ENCODE data around the gene ITM2C.

Gene ITM2C

DNA sequence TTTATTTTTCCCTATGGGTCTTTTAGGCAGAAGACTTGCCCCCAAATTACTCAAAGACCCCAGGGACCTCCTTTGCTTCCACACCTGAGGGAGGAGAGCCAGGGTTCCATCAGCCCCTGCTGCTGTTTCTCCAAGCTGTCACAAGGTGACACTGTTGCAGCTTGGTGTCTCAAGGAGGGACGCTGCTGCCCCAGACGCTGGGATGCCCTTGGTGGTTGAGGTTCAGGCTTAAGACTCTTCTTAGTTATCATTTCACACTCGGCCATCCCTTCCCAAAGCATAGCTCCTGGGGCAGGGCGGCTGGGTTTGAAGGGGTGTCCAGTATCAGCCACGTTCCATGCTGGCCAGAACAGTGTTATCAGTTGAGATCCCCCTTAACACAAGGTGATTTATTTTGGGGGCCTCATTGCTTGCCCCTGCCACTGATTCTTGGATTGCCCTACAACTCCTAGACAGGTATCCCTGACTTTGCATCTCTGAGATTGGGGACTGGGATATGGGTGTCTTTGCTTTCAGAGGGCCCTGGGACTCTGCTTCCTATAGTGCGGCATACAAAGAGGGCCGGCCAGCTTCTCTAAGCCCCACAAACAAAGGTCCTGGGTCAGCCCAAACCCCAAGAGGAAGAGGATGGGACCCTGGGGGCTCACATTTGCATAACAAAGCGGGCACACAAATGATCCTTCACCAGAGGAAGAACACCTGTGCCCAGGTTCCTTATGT is 37.6 kb downstream of the ITM2C start:
- DNase-seq (peak; percentile 62 to 72), ATAC-seq (peak; percentile 38)
- peak overlapping the region in 1 of 2 donors; percentile 16 for H3K4me3 Mint-ChIP-seq
- H3K27me3 Mint-ChIP-seq: no peaks in the 10 kb centered on the region
- no peak overlapping the region for H3K27ac Mint-ChIP-seq
- no peaks in the 10 kb centered on the region for H3K9me3 Mint-ChIP-seq
- peaks cover 95% of the 10 kb centered on the region for H3K4me1 Mint-ChIP-seq

- Mint-ChIP-seq H3K4me3 (peak overlapping the region; percentile 25 to 63), H3K27me3 (no peaks in the 10 kb centered on the region), H3K27ac (no peak overlapping the region), H3K4me1 (peaks cover 96% of the 10 kb centered on the region), H3K9me3 (no peaks in the 10 kb centered on the region)
- ATAC-seq (no peak), DNase-seq (no peak)
These were observed 38.7 kb downstream of the ITM2C start for GRCh38 chr2:230903231-230904150.

DNA sequence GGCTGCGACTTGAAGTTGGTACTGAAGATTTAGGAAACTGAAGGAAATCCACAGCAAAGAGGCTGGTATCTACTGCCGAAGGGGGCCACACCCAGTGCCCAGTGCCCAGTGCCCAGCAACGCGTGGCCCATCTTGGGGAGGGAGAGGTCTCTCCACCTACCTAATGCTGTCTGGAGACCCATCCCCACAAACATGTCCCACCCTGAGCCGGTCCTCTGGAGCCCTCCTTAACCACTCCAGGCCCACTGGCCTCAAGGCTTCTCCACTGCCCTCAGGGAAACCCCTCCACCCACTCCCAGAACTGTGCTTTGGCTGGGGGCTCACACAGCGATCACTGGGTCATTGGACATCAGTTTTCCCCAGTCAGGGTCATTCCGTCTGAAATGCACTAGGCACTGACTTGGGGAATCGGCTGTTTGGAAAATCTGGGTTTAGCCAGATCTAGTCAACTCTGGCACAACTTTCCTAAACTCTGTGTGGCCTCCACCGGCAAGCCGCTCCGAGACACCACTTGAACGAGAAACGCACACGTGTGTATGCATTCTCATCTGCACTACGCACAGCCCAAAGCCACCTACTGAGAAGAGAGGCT is 40.2 kb downstream of the ITM2C start:
- Mint-ChIP-seq H3K4me3 (peak overlapping the region; percentile 63 to 72), H3K27ac (peak overlapping the region in 1 of 2 donors; percentile 98), H3K4me1 (peaks cover 96% of the 10 kb centered on the region), H3K9me3 (no peaks in the 10 kb centered on the region), H3K27me3 (no peaks in the 10 kb centered on the region)
- DNase-seq: peak in 1 of 2 donors; percentile 14
- no peak for ATAC-seq

- Mint-ChIP-seq H3K27me3 (no peaks in the 10 kb centered on the region), H3K9me3 (no peaks in the 10 kb centered on the region), H3K4me1 (peaks cover 97% of the 10 kb centered on the region), H3K27ac (peak overlapping the region; percentile 89 to 98), H3K4me3 (peak overlapping the region; percentile 64 to 72)
- DNase-seq (peak; percentile 89 to 93), ATAC-seq (peak; percentile 89)
These were observed 41.0 kb downstream of the ITM2C start for GRCh38 chr2:230905448-230906421.

- ATAC-seq (no peak), DNase-seq (peak in 1 of 2 donors; percentile 9)
- H3K9me3 Mint-ChIP-seq: no peaks in the 10 kb centered on the region
- peak overlapping the region; percentile 1 to 89 for H3K27ac Mint-ChIP-seq
- H3K27me3 Mint-ChIP-seq: no peaks in the 10 kb centered on the region
- peak overlapping the region; percentile 64 to 72 for H3K4me3 Mint-ChIP-seq
- H3K4me1 Mint-ChIP-seq: peaks cover 98% of the 10 kb centered on the region
These were observed 41.9 kb downstream of the ITM2C start for GRCh38 chr2:230906471-230907230.

GRCh38 chr2:230907361-230908091 is 42.8 kb downstream of the ITM2C start:
- H3K4me1 Mint-ChIP-seq: peaks cover 98% of the 10 kb centered on the region

DNA sequence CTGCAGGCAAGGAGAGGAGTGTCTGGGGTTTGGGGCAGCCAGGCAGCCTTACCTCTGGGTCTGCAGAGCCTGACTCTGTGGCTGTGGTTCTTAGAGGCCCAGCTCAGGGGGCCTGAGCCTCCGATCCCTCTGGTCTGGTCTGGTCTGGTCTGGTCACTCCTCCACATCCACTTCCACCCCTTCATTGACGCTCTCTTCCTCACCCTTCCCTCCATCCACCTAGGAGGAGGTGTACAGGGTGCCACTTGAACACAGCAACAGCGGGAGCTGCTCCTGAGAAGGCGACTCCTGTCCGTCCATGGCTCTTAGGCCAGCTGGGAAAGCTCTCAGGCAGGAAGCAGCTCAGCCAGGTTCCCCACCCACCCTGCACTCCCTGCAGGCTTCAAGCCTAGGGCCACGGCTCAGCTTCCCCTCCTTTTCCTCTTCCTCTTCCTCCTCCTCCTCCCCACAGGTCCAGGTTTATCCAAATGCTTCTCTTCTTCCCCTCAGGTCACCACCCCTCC is 43.4 kb downstream of the ITM2C start:
- Mint-ChIP-seq H3K9me3 (no peaks in the 10 kb centered on the region), H3K4me3 (peak overlapping the region; percentile 68 to 72), H3K27me3 (no peaks in the 10 kb centered on the region), H3K27ac (peak overlapping the region; percentile 29 to 64), H3K4me1 (peaks cover 91% of the 10 kb centered on the region)
- ATAC-seq: no peak
- peak in 1 of 2 donors; percentile 6 for DNase-seq

More at GRCh38 chr2:230907361-230908091, 42.8 kb downstream of the ITM2C start:
- H3K27ac Mint-ChIP-seq: no peak overlapping the region
- no peaks in the 10 kb centered on the region for H3K9me3 Mint-ChIP-seq
- DNase-seq: peak in 1 of 2 donors; percentile 5
- H3K4me3 Mint-ChIP-seq: peak overlapping the region; percentile 42 to 72
- no peak for ATAC-seq
- H3K27me3 Mint-ChIP-seq: no peaks in the 10 kb centered on the region

DNA sequence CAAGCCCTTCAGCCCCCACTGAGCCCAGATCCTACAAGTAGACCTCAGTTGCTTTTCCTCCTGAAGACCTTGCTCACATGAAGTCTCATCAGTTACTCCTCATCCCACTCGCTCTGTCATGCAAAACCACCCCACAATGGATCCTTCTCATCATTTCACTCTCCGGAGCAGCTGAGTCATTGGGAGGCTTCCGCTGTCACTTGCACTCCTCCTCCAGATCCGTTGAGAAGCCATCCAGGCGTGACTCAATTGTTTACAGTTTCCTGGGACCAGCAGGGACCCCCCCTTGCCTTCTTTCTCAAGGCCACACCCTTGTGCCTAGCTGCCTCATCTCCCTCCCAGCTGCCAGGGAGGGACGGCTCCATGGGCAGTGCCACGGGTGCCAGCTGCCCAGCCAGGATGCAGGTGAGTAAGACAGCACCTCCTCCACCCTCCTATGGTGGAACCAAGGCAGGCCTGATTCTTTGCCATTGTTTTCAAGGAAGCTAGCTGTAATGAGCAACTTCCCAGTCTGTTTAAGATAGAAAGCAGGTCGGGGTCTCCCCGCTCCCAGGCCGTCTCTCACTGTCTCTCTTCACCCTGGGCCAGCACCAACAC is 44.0 kb downstream of the ITM2C start:
- H3K4me1 Mint-ChIP-seq: peaks cover 91% of the 10 kb centered on the region
- no peaks in the 10 kb centered on the region for H3K27me3 Mint-ChIP-seq
- H3K9me3 Mint-ChIP-seq: no peaks in the 10 kb centered on the region
- peak in 1 of 2 donors; percentile 60 for DNase-seq
- H3K27ac Mint-ChIP-seq: peak overlapping the region; percentile 18 to 64
- peak overlapping the region; percentile 68 to 72 for H3K4me3 Mint-ChIP-seq
- ATAC-seq: peak; percentile 25

DNA sequence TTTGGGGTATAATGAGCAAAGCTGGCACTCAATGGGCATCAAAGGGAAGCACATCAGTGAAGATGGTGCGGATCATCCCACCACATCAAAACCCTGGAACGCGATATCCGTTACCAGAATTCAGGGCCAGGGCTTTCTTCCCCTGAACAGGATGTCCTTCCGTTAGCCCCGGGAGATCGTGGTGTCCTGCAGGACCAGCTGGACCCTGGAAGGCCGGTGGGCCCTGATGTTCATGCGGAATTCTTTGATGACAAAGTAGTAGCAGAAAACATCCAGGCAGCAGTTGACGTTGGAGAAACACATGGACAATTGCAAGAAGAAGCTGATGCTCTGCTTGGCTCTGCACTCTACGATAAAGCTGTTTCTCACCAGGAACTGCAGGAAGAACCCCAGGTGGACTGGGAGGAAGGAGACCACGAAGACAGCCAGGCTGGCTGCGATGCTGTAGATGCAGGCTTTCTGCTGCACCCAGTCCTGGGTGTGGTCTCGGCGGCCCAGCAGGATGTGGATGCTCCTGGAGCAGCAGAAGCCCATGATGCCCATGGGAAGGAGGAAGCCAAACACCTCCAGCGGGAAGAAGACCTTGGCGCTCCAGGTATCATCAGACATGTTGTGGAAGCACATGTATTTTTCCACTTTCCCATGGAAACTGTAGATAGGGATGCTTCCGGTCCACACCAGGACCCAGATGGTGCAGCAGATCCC is 45.3 kb downstream of the ITM2C start:
- no peaks in the 10 kb centered on the region for H3K9me3 Mint-ChIP-seq
- DNase-seq: no peak
- H3K4me1 Mint-ChIP-seq: peaks cover 91% of the 10 kb centered on the region
- no peaks in the 10 kb centered on the region for H3K27me3 Mint-ChIP-seq
- peak overlapping the region in 1 of 2 donors; percentile 32 for H3K4me3 Mint-ChIP-seq
- H3K27ac Mint-ChIP-seq: peak overlapping the region; percentile 16 to 79
- ATAC-seq: no peak

DNA sequence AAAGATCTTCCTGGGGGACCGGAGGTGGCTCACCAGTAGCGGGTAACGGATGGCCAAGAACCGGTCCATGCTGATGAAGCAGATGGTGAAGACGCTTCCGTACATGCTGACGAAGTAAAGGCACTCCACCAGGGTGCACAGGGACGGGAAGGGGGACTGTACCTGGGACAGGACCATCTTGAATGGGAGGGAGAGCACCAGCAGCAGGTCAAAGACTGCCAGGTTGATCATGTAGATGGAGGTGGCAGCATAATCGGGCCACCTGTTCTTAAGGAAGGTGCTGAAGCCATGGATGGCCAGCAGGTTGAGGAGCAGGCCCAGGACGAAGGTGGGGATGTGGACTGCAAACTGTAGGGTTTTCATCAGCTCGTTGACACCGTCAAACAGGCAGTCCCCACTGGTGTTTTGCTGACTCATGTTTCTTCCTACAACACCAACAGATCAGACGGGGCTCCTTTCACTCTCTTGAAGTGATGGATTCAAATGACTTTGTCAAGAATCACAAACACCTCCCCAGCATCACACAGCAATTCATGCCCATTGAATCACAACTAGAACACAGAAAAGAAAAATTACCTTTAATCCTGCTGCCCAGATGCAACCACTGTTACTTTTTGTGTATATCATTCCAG is 45.9 kb downstream of the ITM2C start:
- Mint-ChIP-seq H3K9me3 (no peaks in the 10 kb centered on the region), H3K27ac (peak overlapping the region in 1 of 2 donors; percentile 79), H3K4me1 (peaks cover 91% of the 10 kb centered on the region), H3K4me3 (peak overlapping the region in 1 of 2 donors; percentile 32), H3K27me3 (no peaks in the 10 kb centered on the region)
- no peak for ATAC-seq
- no peak for DNase-seq

- Mint-ChIP-seq H3K4me1 (peaks cover 91% of the 10 kb centered on the region), H3K27me3 (no peaks in the 10 kb centered on the region), H3K9me3 (no peaks in the 10 kb centered on the region), H3K27ac (no peak overlapping the region), H3K4me3 (no peak overlapping the region)
- no peak for ATAC-seq
- no peak for DNase-seq
These were observed 47.3 kb downstream of the ITM2C start for GRCh38 chr2:230912046-230912445.

DNA sequence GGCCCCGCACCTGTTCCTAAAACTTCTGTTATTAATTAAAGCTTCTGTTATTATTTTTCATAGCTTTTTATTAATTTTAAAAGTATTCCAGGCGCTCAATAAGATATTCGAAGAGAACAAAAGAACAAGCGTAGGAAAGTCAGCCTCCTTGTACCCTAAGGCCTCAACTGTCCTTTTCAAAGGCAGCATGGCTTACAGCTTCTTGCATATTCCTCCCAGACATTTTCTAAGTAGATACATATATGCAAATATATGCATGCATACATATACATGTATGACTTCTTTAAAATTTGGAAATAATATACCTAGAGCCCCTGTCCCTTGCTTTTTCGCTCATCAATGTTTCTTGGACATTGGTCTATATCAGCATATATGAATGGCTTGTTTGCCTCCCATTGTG is 48.0 kb downstream of the ITM2C start:
- peaks cover 91% of the 10 kb centered on the region for H3K4me1 Mint-ChIP-seq
- H3K4me3 Mint-ChIP-seq: no peak overlapping the region
- H3K27me3 Mint-ChIP-seq: no peaks in the 10 kb centered on the region

More for the DNA sequence above, 48.0 kb downstream of the ITM2C start:
- Mint-ChIP-seq H3K27ac (no peak overlapping the region), H3K9me3 (no peaks in the 10 kb centered on the region)
- no peak for DNase-seq
- no peak for ATAC-seq

All from stimulated activated naive CD8-positive, alpha-beta T cell treated with anti-CD3 and anti-CD28 coated beads, Interleukin-15, amount 100 ng/mL, for 72 hours (primary cell).